SK-N-SH treated with all-trans-retinoic acid at 6 μM for 48 hours (cell line): ENCODE results near the gene TMEM214.

Experiments
- ATAC-seq: fragments of 200-7000 bp; cut with Tn5 transposase; 3 replicates; pipeline ENCODE4 v1.9.1; 2020; ENCODE audit warnings: mild to moderate bottlenecking, moderate library complexity
- ARNTL ChIP-seq: fragments of 450-650 bp; formaldehyde crosslinking; IDR thresholded peaks from 2 replicates; pipeline ENCODE4 v1.5.0; 2020; ENCODE audit warnings: low read depth, mild to moderate bottlenecking, moderate library complexity, borderline replicate concordance
- CREB5 ChIP-seq: fragments of 250-450 bp; sonication (Bioruptor Pico); IDR thresholded peaks from 2 replicates; pipeline ENCODE4 v1.5.1; 2020; ENCODE audit warnings: low read depth, mild to moderate bottlenecking, moderate library complexity
- ESRRG ChIP-seq: fragments of 250-450 bp; sonication (Bioruptor Pico); IDR thresholded peaks from 2 replicates; pipeline ENCODE4 v1.6.1; 2021; ENCODE audit warnings: mild to moderate bottlenecking
- OSR1 ChIP-seq: fragments of 250-450 bp; sonication (Bioruptor Pico); IDR thresholded peaks from 2 replicates; pipeline ENCODE4 v1.8.0; 2022; ENCODE audit warnings: moderate library complexity, mild to moderate bottlenecking, inconsistent platforms
- PPARA ChIP-seq: fragments of 250-450 bp; sonication (Bioruptor Pico); IDR thresholded peaks from 2 replicates; pipeline ENCODE4 v1.5.0; 2020; ENCODE audit warnings: mild to moderate bottlenecking, borderline replicate concordance
- TCF4 ChIP-seq: fragments of 250-450 bp; sonication (Bioruptor Pico); IDR thresholded peaks from 2 replicates; pipeline ENCODE4 v1.8.0; 2021; ENCODE audit warnings: mild to moderate bottlenecking, moderate library complexity, borderline replicate concordance
- TOX ChIP-seq: fragments of 250-450 bp; sonication (Bioruptor Pico); IDR thresholded peaks from 2 replicates; pipeline ENCODE4 v1.8.0; 2021; ENCODE audit warnings: mild to moderate bottlenecking, moderate library complexity, borderline replicate concordance
- ZC3H10 ChIP-seq: fragments of 250-450 bp; sonication (Bioruptor Pico); IDR thresholded peaks from 2 replicates; pipeline ENCODE4 v1.5.1; 2021; ENCODE audit warnings: mild to moderate bottlenecking, moderate library complexity
- ZFP3 ChIP-seq: fragments of 250-450 bp; sonication (Bioruptor Pico); IDR thresholded peaks from 2 replicates; pipeline ENCODE4 v1.5.0; 2020; ENCODE audit warnings: mild to moderate bottlenecking, moderate library complexity
- ZFP30 ChIP-seq: fragments of 450-650 bp; formaldehyde crosslinking; IDR thresholded peaks from 2 replicates; pipeline ENCODE4 v1.5.0; 2022; ENCODE audit warnings: mild to moderate bottlenecking, moderate library complexity
- ZNF565 ChIP-seq: fragments of 450-650 bp; formaldehyde crosslinking; conservative IDR thresholded peaks from 2 replicates; pipeline ENCODE4 v1.5.0; 2020; ENCODE audit warnings: low read depth, mild to moderate bottlenecking, moderate library complexity
- ZNF70 ChIP-seq: fragments of 450-650 bp; formaldehyde crosslinking; IDR thresholded peaks from 2 replicates; pipeline ENCODE4 v1.5.0; 2020; ENCODE audit warnings: mild to moderate bottlenecking, moderate library complexity
- ZNF8 ChIP-seq: fragments of 450-650 bp; formaldehyde crosslinking; IDR thresholded peaks from 2 replicates; pipeline ENCODE4 v1.5.0; 2020; ENCODE audit warnings: mild to moderate bottlenecking, moderate library complexity
- TF ChIP-seq, protein P1 (sequence below): fragments of 250-450 bp; sonication (Bioruptor Pico); IDR thresholded peaks from 2 replicates; pipeline ENCODE4 v1.8.0; 2020; ENCODE audit warnings: mild to moderate bottlenecking, moderate library complexity, borderline replicate concordance
- TF ChIP-seq, protein P2 (sequence below): fragments of 250-450 bp; sonication (Bioruptor Pico); IDR thresholded peaks from 2 replicates; pipeline ENCODE4 v1.5.0; 2020; ENCODE audit warnings: mild to moderate bottlenecking, moderate library complexity
- TF ChIP-seq, protein P3 (sequence below): fragments of 250-450 bp; sonication (Bioruptor Pico); IDR thresholded peaks from 2 replicates; pipeline ENCODE4 v1.5.1; 2021; ENCODE audit warnings: mild to moderate bottlenecking, moderate library complexity
- TF ChIP-seq, protein P4 (sequence below): fragments of 250-450 bp; sonication (Bioruptor Pico); IDR thresholded peaks from 2 replicates; pipeline ENCODE4 v1.8.0; 2021; ENCODE audit warnings: low read depth, mild to moderate bottlenecking, moderate library complexity, borderline replicate concordance

TMEM214 gene

DNA sequence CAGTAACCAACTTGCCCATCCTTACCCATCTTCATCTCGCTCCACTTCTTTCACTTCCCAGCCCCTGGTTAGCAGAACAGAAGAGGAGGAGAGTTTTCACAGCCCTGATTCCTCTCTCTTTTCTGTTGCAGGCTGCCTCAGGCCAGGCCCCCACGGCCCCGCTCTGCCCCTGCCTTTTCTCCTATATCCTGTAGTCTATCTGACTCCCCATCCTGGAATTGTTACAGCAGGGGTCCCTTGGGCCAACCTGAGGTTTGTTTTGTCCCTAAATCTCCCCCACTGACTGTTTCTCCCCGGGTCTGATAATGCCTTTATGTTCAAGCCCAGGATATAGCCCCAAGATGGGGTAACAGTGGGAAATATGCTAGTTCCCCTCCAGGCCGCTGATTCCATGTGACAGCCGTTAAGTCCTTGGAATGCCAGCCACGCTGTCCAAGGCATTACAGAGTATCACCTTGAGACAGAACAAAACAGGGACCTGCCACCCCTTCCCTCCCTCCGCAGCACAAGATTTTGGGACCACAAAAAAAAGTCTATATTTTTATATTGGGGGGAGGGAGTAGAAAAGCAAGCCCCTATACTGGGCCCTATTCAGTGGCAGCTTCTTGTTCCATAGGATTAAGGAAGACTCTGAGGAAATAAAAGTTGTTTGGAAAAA is 37.3 kb downstream of the TMEM214 start:
- no peak for ATAC-seq
- TF ChIP-seq ARNTL (CRISPR knock-in tag) (no peak), CREB5 (CRISPR knock-in tag) (no peak), ESRRG (no peak), TCF4 (no peak), PPARA (CRISPR knock-in tag) (no peak), ZNF8 (CRISPR knock-in tag) (no peak), TOX (CRISPR knock-in tag) (no peak), ZNF565 (CRISPR knock-in tag) (no peak), ZC3H10 (CRISPR knock-in tag) (no peak)
- TF ChIP-seq, protein P1, sequence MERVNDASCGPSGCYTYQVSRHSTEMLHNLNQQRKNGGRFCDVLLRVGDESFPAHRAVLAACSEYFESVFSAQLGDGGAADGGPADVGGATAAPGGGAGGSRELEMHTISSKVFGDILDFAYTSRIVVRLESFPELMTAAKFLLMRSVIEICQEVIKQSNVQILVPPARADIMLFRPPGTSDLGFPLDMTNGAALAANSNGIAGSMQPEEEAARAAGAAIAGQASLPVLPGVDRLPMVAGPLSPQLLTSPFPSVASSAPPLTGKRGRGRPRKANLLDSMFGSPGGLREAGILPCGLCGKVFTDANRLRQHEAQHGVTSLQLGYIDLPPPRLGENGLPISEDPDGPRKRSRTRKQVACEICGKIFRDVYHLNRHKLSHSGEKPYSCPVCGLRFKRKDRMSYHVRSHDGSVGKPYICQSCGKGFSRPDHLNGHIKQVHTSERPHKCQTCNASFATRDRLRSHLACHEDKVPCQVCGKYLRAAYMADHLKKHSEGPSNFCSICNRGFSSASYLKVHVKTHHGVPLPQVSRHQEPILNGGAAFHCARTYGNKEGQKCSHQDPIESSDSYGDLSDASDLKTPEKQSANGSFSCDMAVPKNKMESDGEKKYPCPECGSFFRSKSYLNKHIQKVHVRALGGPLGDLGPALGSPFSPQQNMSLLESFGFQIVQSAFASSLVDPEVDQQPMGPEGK (CRISPR knock-in tag), result no peak
- TF ChIP-seq, protein P2, sequence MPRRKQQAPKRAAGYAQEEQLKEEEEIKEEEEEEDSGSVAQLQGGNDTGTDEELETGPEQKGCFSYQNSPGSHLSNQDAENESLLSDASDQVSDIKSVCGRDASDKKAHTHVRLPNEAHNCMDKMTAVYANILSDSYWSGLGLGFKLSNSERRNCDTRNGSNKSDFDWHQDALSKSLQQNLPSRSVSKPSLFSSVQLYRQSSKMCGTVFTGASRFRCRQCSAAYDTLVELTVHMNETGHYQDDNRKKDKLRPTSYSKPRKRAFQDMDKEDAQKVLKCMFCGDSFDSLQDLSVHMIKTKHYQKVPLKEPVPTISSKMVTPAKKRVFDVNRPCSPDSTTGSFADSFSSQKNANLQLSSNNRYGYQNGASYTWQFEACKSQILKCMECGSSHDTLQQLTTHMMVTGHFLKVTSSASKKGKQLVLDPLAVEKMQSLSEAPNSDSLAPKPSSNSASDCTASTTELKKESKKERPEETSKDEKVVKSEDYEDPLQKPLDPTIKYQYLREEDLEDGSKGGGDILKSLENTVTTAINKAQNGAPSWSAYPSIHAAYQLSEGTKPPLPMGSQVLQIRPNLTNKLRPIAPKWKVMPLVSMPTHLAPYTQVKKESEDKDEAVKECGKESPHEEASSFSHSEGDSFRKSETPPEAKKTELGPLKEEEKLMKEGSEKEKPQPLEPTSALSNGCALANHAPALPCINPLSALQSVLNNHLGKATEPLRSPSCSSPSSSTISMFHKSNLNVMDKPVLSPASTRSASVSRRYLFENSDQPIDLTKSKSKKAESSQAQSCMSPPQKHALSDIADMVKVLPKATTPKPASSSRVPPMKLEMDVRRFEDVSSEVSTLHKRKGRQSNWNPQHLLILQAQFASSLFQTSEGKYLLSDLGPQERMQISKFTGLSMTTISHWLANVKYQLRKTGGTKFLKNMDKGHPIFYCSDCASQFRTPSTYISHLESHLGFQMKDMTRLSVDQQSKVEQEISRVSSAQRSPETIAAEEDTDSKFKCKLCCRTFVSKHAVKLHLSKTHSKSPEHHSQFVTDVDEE (CRISPR knock-in tag), result no peak

- ATAC-seq, result peak; percentile 0; the same call in 2 of the 3 replicates
- TF ChIP-seq, protein P3, sequence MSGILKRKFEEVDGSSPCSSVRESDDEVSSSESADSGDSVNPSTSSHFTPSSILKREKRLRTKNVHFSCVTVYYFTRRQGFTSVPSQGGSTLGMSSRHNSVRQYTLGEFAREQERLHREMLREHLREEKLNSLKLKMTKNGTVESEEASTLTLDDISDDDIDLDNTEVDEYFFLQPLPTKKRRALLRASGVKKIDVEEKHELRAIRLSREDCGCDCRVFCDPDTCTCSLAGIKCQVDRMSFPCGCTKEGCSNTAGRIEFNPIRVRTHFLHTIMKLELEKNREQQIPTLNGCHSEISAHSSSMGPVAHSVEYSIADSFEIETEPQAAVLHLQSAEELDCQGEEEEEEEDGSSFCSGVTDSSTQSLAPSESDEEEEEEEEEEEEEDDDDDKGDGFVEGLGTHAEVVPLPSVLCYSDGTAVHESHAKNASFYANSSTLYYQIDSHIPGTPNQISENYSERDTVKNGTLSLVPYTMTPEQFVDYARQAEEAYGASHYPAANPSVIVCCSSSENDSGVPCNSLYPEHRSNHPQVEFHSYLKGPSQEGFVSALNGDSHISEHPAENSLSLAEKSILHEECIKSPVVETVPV (CRISPR knock-in tag), result no peak
- TF ChIP-seq ZNF70 (CRISPR knock-in tag) (no peak), OSR1 (CRISPR knock-in tag) (no peak), ZFP30 (CRISPR knock-in tag) (no peak), ZC3H10 (CRISPR knock-in tag) (no peak), TCF4 (no peak), ESRRG (no peak), ARNTL (CRISPR knock-in tag) (no peak)
- TF ChIP-seq, protein P4, sequence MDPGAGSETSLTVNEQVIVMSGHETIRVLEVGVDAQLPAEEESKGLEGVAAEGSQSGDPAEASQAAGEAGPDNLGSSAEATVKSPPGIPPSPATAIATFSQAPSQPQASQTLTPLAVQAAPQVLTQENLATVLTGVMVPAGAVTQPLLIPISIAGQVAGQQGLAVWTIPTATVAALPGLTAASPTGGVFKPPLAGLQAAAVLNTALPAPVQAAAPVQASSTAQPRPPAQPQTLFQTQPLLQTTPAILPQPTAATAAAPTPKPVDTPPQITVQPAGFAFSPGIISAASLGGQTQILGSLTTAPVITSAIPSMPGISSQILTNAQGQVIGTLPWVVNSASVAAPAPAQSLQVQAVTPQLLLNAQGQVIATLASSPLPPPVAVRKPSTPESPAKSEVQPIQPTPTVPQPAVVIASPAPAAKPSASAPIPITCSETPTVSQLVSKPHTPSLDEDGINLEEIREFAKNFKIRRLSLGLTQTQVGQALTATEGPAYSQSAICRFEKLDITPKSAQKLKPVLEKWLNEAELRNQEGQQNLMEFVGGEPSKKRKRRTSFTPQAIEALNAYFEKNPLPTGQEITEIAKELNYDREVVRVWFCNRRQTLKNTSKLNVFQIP (CRISPR knock-in tag), result no peak
Observed at GRCh38 chr2:27070653-27071276, 38.0 kb downstream of the TMEM214 start.

- ATAC-seq, result peak; percentile 87
- peak; percentile 81; the same call in 1 of the 2 replicates for TF ChIP-seq ZFP3 (CRISPR knock-in tag)
- no peak for TF ChIP-seq TCF4
- TF ChIP-seq ESRRG, result no peak
Observed at GRCh38 chr2:27071277-27071989, 38.7 kb downstream of the TMEM214 start, which contains the start of gene OST4. Gene OST4 (minus strand): TSS chr2:27071654.
